ENCODE data around the gene CCDC141. TPM values are rescaled to one million over a fixed set of nuclear protein-coding genes. Genes with fewer than 3 reads are reported as not detected.

The CCDC141 gene
- total RNA-seq, 6 donors from 2014 or later, result 18.5 to 126 (median 58.5) TPM

DNA sequence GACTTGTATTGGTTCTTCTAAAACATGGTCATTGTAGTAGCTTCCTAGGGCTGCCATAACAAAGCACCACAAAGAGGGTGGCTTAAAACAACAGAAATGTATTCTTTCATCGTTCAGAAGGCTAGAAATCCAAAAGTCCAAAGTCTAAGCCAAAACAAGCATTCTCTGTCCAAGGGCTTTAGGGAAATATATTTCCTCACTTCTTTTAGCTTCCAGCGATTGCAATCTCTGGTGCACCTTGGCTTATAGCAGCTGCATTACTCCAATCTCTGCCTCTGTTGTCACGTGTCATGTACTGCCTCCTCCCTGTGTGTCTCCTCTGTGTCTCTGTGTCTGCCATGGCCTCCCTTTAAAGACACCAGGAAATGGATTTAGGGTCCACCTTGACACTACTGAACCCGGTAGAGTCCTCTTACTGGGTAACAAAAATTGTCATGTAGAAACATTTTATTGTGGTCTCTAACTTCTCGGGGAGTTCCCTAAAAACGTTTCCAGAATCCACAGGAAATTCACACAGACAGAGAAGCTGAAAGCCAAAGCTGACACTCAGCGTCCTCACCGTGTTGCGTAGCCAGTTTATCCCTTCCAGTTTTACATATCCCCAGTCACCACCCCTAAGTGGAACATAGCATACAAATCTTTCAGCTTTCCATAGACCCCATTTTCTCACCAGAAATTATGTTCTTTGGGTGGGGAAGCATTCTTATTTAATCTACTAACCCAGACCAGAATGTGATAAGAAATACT is 222.0 kb downstream of the CCDC141 start:
- H3K4me1 ChIP-seq, result peaks cover 0 to 10% (median 5%) of the 10 kb centered on the region in 4 donors
- 56 to 85% methylated on average over 9 of the region's 9 CpGs for WGBS, 2 donors
- no peak for DNase-seq
- TF ChIP-seq EP300 (IDR thresholded peaks at IDR 0.05) (no peak), POLR2AphosphoS5 (IDR thresholded peaks at IDR 0.05) (no peak), POLR2A (IDR thresholded peaks at IDR 0.05) (no peak)
- TF ChIP-seq, protein P1, sequence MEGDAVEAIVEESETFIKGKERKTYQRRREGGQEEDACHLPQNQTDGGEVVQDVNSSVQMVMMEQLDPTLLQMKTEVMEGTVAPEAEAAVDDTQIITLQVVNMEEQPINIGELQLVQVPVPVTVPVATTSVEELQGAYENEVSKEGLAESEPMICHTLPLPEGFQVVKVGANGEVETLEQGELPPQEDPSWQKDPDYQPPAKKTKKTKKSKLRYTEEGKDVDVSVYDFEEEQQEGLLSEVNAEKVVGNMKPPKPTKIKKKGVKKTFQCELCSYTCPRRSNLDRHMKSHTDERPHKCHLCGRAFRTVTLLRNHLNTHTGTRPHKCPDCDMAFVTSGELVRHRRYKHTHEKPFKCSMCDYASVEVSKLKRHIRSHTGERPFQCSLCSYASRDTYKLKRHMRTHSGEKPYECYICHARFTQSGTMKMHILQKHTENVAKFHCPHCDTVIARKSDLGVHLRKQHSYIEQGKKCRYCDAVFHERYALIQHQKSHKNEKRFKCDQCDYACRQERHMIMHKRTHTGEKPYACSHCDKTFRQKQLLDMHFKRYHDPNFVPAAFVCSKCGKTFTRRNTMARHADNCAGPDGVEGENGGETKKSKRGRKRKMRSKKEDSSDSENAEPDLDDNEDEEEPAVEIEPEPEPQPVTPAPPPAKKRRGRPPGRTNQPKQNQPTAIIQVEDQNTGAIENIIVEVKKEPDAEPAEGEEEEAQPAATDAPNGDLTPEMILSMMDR (IDR thresholded peaks at IDR 0.05), result no peak
- no peak overlapping the region for H3K4me3 ChIP-seq
- H3K27ac ChIP-seq, result no peak overlapping the region
- no peaks in the 10 kb centered on the region for H3K9me3 ChIP-seq
- no peaks in the 10 kb centered on the region for H3K27me3 ChIP-seq
- no peaks in the 10 kb centered on the region for H3K36me3 ChIP-seq
- ATAC-seq (ENCODE audit: low FRiP score in 2 of 2), result no peak

DNA sequence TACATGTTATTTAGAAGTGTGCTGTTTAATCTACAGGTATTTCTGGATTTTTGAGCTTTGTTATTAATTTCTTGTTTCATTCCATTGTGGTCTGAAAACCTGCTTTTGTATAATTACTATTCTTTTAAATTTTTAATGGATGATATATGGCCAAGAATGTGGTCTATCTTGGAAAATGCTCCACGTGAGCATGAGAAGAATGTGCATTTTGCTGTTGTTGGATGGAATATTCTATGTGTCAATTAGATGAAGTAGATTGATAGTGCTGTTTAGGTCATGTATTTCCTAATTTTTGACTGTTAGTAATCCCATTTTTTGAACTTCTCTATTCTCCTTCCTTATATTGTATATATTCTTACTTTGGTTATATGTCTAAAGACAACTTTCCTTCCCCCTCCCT is 222.8 kb downstream of the CCDC141 start:
- Histone ChIP-seq H3K4me3 (no peak overlapping the region), H3K27me3 (no peaks in the 10 kb centered on the region), H3K4me1 (peaks cover 0 to 10% (median 5%) of the 10 kb centered on the region in 4 donors), H3K9me3 (no peaks in the 10 kb centered on the region), H3K36me3 (no peaks in the 10 kb centered on the region), H3K27ac (no peak overlapping the region)
- TF ChIP-seq POLR2A (IDR thresholded peaks at IDR 0.05), result no peak
- TF ChIP-seq, protein P1 (IDR thresholded peaks at IDR 0.05), result no peak
- no peak for TF ChIP-seq POLR2AphosphoS5 (IDR thresholded peaks at IDR 0.05)
- no peak for TF ChIP-seq EP300 (IDR thresholded peaks at IDR 0.05)
- DNase-seq (no peak), ATAC-seq (ENCODE audit: low FRiP score in 2 of 2) (no peak)
- 76 to 78% methylated on average over 1 of the region's 1 CpG for WGBS, 2 donors

DNA sequence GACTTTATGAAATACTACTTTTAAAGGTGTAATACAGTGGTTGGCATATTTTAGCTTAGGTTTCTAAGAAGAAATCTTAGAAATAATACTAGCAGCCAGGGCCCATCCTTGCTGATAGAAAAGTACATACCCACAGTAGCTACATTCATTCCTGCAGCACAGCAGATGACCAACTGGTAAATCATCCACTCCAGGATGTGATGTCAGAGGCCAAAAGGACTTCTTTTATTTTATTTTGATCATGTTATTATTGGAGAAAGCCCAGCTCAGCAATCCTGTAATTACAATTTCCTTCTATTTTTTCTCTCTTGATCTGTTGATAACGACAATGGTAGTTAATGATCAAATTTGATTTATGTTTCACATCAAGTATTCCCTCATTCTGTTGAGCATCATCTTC is 224.8 kb downstream of the CCDC141 start:
- DNase-seq (no peak), ATAC-seq (ENCODE audit: low FRiP score in 2 of 2) (no peak)
- Histone ChIP-seq H3K4me1 (peaks cover 0 to 10% (median 2%) of the 10 kb centered on the region in 4 donors), H3K9me3 (no peaks in the 10 kb centered on the region), H3K4me3 (no peak overlapping the region), H3K36me3 (no peaks in the 10 kb centered on the region), H3K27me3 (no peaks in the 10 kb centered on the region), H3K27ac (no peak overlapping the region)
- no peak for TF ChIP-seq POLR2AphosphoS5 (IDR thresholded peaks at IDR 0.05)
- TF ChIP-seq EP300 (IDR thresholded peaks at IDR 0.05), result no peak
- TF ChIP-seq, protein P1 (IDR thresholded peaks at IDR 0.05), result no peak
- no peak for TF ChIP-seq POLR2A (IDR thresholded peaks at IDR 0.05)
- 8 to 74% methylated on average over 1 of the region's 1 CpG for WGBS, 2 donors

DNA sequence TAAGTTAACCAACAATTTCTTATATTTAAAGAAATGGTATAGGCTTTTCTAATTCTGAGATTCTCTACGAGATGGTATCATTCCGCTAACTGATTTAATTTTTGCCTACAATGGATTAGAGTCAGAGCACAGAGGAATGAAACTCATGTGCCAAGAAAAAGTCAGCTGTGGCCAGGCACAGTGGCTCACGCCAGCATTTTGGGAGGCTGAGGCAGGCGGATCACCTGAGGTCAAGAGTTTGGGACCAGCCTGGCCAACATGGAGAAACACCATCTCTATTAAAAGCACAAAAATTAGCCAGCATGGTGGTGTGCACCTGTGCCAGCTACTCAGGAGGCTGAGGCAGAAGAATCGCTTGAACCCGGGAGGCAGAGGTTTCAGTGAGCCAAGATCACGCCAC is 225.8 kb downstream of the CCDC141 start:
- Histone ChIP-seq H3K27me3 (no peaks in the 10 kb centered on the region), H3K4me1 (peaks cover 0 to 5% (median 5%) of the 10 kb centered on the region in 4 donors), H3K4me3 (no peak overlapping the region), H3K9me3 (no peaks in the 10 kb centered on the region), H3K36me3 (no peaks in the 10 kb centered on the region), H3K27ac (no peak overlapping the region)
- ATAC-seq (ENCODE audit: low FRiP score in 2 of 2), result no peak
- DNase-seq, result no peak
- TF ChIP-seq POLR2AphosphoS5 (IDR thresholded peaks at IDR 0.05), result no peak
- TF ChIP-seq POLR2A (IDR thresholded peaks at IDR 0.05), result no peak
- WGBS, 2 donors, result 84 to 96% methylated on average over 7 of the region's 7 CpGs

DNA sequence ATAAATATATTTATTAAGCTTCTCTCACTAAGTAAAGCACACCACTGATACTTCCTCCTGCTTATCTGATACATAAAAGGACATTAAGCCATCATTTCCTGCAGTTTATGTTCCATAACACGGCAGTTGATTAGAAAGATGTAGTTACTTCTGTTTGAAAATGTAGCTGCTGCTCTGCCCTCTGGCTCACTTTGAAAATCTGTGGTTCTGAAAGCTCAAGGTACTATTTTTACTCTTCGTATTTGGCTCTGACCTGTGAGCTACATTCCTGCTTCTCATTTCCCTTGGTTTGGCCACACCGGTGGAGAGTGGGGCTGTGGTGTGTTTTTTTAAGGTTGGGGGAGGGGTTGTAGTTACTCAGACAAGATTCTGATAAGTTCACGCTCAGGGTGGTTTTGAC is 229.9 kb downstream of the CCDC141 start:
- Histone ChIP-seq H3K36me3 (no peaks in the 10 kb centered on the region), H3K4me1 (peaks cover 0 to 5% (median 3%) of the 10 kb centered on the region in 4 donors), H3K27me3 (no peaks in the 10 kb centered on the region), H3K9me3 (no peaks in the 10 kb centered on the region), H3K4me3 (no peak overlapping the region), H3K27ac (no peak overlapping the region)
- ATAC-seq (ENCODE audit: low FRiP score in 2 of 2) (no peak), DNase-seq (no peak)
- TF ChIP-seq EP300 (IDR thresholded peaks at IDR 0.05) (no peak), POLR2A (IDR thresholded peaks at IDR 0.05) (no peak), POLR2AphosphoS5 (IDR thresholded peaks at IDR 0.05) (no peak)
- TF ChIP-seq, protein P1 (IDR thresholded peaks at IDR 0.05), result no peak
- 14 to 31% methylated on average over 4 of the region's 4 CpGs for WGBS, 2 donors

Data from upper lobe of left lung (tissue), 6 donors.